ENCODE measurements around the gene ESD. TPM values are rescaled to one million over a fixed set of nuclear protein-coding genes. Genes with fewer than 3 reads are reported as not detected.
"Not testable (repeated sequence)": the region's sequence is repeated elsewhere in the genome, so short reads cannot be mapped to it uniquely, and the experiment has no call there.

Gene ESD
- total RNA-seq, 1 donor from 2014 or later: 102 TPM

DNA sequence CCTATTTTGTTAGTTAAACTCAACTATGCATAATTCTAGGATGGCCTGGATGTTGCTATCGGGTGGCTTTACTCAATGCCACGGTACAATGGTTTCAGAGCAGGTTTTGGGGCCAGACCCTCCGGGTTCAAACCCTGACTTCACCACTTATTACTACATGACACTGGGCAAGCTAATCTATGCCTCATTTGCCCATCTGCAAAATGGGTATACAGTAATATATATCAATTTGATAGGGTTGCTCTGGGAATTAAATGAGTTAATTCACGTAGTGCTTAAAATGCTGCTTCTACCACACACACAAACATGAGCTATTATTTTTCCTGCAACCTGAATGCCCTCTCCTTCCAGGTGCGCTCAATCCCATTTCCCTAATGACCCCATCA, 839 bp downstream of the ESD start:
- DNase-seq (ENCODE audit: extremely low read depth, low read depth, low spot score): no peak

DNA sequence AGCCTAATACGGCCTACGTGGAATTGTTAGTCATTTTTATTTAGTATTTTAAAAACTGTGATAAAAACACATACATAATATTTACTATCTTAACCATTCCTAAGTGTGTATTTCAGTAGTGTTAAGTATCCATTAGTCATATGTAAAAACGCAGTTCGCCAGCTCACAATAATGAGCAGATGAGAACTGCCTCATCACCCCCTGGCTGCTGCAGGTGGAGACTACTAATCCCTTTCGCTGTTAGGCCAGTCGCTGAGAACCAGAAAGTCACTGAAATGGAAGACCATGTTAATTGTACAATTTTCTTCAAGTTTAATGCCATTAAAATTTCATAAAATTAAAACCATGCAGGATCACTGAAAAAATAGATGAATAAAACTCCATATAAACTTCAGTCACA, 1.6 kb downstream of the ESD start:
- no peak for DNase-seq (ENCODE audit: extremely low read depth, low read depth, low spot score)

DNA sequence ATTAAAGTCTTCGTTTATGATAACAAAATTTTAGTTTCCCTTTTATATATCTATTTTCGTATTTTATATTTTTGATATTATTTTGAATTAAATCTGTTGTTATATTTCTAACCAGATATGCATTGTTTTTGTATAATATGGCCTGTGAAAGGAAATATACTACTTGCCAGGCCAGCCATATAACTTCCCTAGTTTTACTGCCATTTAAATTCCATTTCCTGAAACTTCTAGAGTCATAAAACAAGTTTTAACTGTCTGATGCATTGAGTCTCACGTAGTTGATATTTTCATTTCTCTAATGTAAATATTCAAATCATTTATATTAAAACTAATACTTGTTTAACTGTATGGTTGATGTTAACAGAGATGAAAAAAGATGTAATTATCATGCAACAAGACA, 13.5 kb downstream of the ESD start:
- DNase-seq (ENCODE audit: extremely low read depth, low read depth, low spot score): no peak

DNA sequence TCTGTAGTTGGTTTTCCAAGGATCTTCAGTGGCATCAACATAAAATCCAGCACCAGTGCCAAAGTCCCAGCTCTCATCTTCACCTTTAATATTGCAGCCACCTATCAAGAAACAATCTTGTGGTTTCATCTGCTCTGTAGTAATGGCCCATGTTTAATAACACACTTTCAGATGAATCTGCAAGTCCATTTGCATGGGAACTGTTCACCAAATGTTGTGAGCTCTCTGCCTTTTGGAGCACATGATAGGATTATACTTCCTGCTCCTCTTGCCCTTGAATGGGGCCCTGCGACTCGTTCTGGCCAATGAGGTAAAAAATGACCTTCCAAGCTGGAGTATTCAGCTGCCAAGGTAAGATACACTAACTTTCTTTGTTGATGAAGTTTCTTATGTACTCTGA, 14.3 kb downstream of the ESD start:
- DNase-seq (ENCODE audit: extremely low read depth, low read depth, low spot score): no peak

DNA sequence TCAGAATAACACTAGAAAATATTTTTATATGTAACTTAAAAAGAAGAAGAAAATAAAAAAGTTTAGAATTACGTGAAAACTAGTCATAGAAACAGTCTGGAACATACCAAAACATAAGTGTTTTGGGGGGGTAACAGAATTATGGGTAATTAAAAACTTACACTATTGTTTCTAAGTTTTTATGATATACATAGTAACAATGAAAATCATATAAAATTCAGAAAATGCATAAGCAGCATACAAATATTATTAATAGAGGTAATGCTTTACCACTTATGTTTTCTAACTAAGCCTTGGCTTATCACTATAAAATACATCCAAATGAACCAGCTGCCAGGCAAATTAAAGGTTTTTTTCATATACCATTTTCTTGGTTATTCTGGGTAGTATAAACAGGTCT, 14.9 kb downstream of the ESD start:
- no peak for DNase-seq (ENCODE audit: extremely low read depth, low read depth, low spot score)

DNA sequence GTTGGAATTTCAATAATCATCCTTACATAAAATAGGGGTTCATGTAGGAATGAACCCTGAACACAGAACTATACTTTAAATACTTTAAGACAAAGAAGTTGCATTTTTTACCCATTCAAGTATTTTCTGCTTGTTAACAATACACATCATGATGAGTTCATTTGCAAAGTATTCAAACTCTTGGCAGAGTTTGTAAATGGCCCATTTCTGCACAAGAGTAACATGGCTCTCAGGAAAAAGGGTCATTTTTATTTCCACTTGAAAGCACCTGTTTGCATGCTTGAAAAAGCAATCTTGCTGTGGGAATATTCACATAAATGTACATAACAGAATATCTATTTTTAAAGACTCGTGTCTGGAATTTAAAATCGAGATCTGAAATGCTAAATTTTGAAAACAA, 18.1 kb downstream of the ESD start:
- DNase-seq (ENCODE audit: extremely low read depth, low read depth, low spot score): no peak

DNA sequence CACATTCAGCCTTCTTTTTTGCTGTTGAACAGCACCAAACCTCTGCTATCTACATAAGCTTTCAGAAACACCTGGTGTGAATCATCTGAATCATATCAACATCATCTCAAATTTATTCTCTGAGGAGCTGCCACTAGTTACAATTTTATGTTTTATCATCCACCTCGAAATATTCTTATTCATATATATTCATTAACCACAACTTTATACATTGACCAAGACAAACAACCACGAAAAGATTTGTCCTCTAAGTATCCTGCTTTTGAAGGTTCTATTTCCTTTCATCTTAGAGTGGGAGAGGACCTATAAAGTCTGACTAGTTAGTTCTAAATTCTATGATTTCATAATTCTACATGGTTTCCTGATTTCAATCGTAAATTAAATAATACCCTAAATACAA, 18.9 kb downstream of the ESD start:
- DNase-seq (ENCODE audit: extremely low read depth, low read depth, low spot score): no peak

DNA sequence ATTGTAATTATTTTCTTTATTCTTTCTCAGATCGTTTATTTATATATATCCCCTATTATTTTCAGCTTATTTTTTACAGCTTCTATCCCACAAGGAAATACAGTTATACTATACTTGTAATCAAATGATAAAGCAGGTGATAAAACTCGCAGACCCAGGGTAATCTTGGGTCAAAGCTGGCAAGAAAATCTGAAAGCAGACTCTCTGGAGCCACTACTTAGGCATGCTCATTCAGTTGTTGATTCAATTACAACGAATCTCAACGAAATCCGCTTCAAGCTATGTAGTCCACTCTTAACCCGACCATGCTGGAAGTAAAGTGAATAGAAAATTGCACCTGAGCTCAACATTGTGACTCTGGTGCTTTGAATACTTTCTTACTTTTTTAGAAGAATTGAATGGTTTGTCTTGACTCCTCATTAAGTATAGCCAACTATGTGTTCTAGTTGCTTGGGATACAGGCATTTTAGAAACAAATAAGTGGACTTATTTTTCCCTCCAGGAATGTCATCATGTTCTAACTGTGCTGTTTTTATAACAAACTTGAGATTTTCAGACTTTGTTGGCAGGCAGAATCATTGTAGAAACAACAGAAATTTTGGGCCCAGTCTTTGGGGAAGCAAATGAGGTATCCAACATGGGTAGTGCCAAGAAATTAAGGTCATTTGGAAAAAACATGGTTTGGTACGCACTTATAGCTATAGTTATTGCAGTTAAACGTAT, 21.4 kb downstream of the ESD start:
- DNase-seq (ENCODE audit: extremely low read depth, low read depth, low spot score): no peak

DNA sequence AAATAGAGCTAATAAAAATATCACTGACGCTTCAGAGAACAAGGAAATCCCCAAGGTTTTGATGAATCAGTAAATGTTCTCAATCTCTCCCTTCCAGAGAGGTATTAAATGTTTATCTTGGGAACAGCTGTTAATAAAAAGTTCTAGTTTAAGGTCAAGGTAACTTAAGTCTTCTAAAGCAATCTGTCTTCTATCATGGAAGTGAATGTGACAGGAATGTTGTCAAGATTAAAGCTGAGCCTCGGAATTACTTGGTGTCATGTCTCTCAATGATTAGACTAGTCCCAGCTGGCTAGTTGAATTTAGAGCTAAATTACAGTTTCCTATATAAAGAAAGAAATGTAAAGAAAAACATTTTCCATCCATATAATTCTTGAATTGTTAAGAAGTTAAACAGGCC, 23.4 kb downstream of the ESD start:
- DNase-seq (ENCODE audit: extremely low read depth, low read depth, low spot score): no peak

DNA sequence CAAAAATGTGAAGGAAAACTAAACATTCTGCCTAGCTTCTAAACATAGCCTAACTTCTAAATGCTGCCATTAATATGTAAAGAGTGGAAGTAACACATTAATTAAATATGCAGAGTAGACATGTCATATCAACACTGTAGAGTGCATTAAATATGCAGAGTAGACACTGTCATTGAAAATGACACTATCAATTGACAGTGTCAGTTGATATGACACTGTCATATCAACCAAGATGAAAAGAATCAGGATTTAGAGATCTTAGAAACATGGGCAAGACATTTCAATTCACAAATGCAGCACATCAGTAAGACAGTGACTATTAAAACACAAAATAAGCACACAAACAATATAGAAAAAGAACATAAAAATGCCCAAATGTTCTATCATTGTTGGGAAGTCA, 25.3 kb downstream of the ESD start:
- no peak for DNase-seq (ENCODE audit: extremely low read depth, low read depth, low spot score)

DNA sequence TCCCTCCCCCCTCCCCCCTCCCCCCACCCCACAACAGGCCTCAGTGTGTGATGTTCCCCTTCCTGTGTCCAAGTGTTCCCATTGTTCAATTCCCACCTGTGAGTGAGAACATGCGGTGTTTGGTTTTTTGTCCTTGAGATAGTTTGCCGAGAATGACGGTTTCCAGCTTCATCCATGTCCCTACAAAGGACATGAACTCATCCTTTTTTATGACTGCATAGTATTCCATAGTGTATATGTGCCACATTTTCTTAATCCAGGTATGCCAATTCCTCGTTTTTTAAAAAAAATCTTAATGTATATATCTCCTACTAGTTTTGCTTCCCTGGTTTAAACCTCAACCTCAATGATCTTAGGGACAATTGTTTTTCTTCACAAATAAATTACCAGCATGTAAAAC, 27.0 kb downstream of the ESD start:
- DNase-seq (ENCODE audit: extremely low read depth, low read depth, low spot score): not testable (repeated sequence)

DNA sequence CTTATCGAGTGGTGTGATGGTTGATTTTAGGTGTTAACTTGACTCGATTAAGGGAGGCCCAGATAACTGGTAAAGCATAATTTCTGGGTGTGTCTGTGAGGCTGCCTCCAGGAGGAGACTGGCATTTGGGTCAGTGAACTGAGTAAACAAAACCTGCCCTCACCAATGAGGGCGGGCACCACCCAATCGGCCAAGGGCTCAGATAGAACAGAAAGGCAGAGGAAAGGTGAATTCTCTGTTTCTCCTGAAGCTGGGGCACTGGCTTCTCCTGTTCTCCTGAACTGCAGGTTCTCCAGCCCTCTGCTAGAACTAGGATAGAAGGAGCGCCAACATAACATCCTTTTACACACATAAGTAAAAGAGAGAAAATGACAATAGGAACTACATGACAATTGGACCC, 35.1 kb downstream of the ESD start:
- DNase-seq (ENCODE audit: extremely low read depth, low read depth, low spot score): no peak

DNA sequence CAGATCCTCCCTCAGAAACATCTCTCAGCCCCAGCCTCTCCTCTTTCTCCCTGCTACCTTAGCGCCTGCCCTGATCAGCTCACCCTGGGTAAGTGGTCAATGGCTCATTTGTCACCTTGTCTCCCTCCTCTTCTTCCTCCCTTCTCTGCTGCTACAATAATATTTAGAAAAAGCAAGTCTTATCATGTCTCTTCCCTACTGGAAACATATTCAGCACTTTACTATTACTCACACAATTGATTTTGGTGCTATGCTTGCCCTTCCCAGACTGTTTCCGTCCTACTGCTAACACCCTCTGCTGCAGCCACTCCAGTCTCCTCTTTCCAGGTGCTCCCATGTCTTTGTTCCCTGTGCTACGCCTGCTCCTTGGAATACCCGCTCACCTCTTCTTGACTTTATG, 35.8 kb downstream of the ESD start:
- no peak for DNase-seq (ENCODE audit: extremely low read depth, low read depth, low spot score)

DNA sequence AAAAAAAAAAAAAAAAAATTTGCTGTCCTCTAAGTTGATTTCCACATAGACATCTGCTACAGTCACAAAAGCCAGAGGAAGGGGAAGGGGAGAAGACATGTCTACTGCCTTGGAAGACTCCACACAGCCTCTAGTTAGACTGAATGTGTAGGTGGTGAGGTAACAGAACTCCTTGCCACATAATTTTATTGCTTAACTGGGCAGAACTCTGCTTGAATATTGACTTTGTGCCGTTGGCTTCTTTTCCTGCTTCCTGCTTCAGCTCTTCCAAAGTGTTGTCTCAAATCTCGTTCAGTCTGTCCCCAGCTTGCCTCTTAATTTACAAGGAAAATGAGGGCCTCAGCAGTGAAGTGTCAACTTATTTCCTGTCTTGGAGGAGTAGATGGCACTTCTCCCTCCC, 37.1 kb downstream of the ESD start:
- no peak for DNase-seq (ENCODE audit: extremely low read depth, low read depth, low spot score)

DNA sequence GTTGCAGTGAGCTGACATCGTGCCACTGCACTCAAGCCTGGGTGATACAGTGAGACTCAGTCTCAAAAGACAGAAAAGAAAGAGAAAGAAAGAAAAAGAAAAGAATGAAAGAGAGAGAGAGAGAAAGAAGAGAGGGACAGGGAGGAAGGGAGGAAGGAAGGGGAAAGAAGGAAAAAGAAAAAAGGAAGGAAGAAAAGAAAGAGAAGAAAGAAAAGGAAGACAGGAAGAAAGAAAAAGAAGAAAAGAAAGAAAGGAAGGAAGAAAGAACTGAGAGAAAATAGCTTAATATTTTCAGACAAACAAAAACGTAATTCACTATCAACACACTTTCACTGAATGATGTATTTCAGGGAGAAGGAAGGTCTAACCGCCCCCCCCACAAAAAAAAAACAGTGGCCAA, 39.3 kb downstream of the ESD start:
- DNase-seq (ENCODE audit: extremely low read depth, low read depth, low spot score): no peak

DNA sequence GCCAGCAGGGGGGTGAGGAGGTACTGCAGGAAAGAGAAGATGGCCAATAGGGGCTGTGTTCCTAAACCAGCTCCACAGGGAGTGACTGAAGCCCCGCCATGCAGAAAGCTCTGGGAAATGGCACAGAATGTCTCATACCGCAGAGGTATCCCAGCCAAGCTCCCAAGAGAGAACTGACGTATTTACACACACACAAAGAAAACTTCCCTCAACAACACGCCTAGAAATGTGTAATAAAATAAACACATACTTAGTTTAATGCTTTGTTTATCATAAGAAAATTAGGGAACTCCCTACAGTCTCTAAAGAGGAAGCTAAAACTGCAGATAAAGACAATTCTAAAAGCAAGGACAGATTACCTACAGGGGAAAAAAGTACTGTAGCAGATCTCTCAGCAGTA, 40.0 kb downstream of the ESD start:
- no peak for DNase-seq (ENCODE audit: extremely low read depth, low read depth, low spot score)

DNA sequence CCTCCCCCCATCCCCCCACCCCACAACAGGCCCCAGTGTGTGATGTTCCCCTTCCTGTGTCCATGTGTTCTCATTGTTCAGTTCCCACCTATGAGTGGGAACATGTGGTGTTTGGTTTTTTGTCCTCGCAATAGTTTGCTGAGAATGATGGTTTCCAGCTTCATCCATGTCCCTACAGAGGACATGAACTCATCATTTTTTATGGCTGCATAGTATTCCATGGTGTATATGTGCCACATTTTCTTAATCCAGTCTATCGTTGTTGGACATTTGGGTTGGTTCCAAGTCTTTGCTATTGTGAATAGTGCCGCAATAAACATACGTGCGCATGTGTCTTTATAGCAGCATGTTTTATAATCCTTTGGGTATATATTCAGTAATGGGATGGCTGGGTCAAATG, 41.5 kb downstream of the ESD start:
- not testable (repeated sequence) for DNase-seq (ENCODE audit: extremely low read depth, low read depth, low spot score)

DNA sequence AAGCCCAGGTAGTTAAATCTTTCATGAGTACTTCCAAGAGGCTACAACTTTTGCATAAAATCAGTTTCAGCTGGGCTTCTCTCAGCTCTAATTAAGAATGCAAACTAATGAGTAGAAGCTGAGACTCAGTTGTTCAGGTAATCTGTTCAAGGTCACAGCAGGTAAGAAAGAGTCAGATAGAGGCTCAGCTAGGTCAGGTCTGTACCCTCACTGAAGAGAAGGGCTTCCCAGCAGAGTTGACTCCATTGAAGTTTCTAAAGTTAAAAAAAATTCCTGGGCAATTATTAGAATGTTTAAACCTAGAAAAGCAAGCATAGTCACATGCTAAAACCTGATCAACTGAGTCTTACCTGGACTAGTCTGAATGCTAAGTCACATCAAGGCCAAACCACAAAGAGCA, 42.1 kb downstream of the ESD start:
- no peak for DNase-seq (ENCODE audit: extremely low read depth, low read depth, low spot score)

DNA sequence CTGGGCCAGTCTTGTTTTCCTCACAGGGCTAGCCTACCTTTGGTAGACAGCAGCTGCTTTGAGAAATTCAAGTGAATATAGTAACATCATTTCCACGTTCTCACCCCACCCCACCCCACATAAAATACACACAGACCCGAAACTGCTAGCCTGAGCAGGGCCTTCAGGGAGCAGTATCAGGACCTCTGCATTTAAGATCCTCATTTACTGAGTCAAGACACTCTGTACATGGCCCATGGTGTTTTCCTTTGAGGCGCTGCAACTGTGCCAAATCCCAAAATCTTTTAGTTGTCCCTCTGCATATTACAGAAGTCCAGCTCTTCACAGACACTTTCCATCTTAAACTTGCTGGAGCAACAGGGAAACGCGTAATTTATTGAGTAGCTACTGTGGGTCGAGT, 43.0 kb downstream of the ESD start:
- no peak for DNase-seq (ENCODE audit: extremely low read depth, low read depth, low spot score)

DNA sequence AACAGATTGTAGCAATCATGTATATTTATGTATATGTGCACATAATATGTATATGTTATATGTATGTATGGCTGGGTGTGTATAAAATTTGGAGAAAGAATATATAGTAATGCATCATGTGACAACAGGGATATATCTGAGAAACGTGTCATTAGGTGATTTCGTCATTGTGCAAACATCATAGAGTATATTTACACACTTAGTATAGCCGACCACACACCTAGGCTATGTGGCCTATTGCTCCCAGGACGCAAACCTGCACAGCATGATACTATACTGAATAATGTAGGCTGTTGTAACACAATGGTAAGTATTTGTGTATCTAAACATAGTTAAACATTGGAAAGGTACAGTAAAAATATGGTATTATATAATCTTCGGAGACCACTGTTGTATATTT, 43.8 kb downstream of the ESD start:
- no peak for DNase-seq (ENCODE audit: extremely low read depth, low read depth, low spot score)

DNA sequence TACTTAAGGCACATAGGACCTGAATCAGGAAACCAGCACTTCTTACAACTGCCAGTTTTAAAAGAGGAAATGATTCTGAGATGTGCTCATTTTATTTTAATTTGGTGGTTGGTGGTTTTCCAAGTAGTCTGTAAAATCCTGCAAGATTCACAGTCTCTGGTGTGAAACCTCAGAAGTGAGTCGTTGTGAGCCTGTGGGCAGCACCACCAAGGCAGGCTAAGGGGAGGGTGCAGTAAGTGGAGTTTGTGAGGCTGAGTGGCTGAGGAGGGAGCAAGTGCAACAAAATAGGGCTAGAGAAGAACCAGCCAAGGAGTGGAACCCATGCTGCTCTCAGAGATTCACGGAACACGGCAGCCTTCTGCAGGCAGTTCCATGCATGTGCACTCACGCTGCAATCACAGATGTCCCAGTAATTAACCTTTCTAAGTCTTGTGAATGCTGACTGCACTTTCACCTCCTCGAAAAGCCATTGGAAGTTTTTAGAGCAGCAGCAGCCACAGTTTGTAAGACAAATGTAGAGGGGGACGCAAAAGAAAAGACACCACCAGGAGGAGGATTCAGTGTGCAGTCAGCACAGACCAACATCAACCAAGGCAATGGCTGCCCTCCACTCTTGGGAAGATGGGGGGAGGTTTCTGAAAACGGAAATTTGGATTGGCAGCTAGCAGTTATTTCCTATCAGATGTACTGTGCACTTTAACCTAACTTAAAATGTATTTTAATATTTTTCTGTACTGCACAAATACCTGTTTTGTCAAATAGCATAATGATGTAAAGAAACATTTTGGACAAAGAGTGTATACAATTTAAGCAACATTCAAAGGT, 44.9 kb downstream of the ESD start:
- no peak for DNase-seq (ENCODE audit: extremely low read depth, low read depth, low spot score)

DNA sequence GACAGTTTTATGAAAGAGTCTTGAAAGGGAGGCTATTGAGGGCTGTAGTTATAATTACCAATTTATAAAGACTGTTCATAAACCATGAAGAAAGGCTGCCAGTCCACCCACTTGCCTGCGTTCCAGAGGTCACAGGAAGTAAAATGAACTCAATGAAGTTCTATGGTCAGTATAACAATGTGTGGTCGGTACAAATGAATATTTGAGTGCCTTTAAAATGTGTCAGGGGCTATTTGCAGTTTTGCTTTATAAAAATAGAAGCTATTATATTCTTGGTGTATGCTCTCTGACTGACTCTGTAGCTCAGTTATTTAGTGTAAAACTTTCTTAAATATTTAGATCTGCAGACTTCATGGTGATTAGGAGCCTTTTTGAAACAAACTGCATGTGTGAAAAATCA, 47.0 kb downstream of the ESD start:
- no peak for DNase-seq (ENCODE audit: extremely low read depth, low read depth, low spot score)

DNA sequence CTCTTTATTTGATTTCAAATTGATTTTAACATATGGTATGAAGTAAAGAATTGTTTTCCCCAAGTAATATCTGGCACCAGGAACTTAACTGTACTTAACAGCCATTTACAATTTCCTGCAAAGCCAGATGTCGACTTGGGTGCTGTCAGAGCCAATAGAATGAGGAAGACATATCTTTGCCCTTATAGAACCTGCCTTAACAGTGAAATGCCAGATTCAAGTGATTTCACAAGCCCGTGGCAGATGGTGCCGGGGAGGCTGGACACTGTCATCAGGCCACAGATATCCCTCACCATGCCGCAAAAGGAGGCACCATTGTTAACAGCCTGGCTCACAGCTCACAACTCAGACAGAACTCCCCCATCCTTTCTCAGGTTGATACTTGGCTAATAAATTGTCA, 48.7 kb downstream of the ESD start:
- no peak for DNase-seq (ENCODE audit: extremely low read depth, low read depth, low spot score)

Data from glomerular endothelial cell (primary cell).